ENCODE measurements around the gene LEKR1.
A peak's percentile ranks its signal among the peaks of the same experiment; 100 is the strongest.

Gene LEKR1

DNA sequence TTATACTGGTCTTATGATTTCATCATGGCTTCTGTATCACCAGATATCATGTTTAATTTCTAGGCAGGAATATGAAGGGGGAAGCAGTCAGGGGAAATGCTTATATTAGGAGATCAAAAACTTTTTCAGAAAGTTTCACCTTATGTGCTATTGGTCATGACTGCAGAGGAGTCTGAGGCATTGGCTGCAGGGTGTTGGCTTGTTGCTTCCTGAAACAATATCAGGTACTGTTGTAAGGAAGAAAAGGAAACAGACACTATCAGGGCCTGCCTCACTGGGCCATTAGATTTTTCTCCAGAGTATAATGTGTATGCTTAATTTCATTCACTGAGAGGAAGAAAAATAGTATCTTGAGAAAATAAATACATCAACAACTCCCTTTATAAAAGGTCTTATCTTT, 34.7 kb downstream of the LEKR1 start (continued):
- TF ChIP-seq, protein P1, sequence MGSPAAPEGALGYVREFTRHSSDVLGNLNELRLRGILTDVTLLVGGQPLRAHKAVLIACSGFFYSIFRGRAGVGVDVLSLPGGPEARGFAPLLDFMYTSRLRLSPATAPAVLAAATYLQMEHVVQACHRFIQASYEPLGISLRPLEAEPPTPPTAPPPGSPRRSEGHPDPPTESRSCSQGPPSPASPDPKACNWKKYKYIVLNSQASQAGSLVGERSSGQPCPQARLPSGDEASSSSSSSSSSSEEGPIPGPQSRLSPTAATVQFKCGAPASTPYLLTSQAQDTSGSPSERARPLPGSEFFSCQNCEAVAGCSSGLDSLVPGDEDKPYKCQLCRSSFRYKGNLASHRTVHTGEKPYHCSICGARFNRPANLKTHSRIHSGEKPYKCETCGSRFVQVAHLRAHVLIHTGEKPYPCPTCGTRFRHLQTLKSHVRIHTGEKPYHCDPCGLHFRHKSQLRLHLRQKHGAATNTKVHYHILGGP (tag by site-specific recombination; IDR thresholded peaks at IDR 0.05) = no peak
- TF ChIP-seq SP2 (tag by site-specific recombination; IDR thresholded peaks at IDR 0.05) (no peak), ZNF514 (tag by site-specific recombination; IDR thresholded peaks at IDR 0.05) (no peak), ZNF24 (tag by site-specific recombination; IDR thresholded peaks at IDR 0.05) (no peak)
- TF ChIP-seq, protein P2, sequence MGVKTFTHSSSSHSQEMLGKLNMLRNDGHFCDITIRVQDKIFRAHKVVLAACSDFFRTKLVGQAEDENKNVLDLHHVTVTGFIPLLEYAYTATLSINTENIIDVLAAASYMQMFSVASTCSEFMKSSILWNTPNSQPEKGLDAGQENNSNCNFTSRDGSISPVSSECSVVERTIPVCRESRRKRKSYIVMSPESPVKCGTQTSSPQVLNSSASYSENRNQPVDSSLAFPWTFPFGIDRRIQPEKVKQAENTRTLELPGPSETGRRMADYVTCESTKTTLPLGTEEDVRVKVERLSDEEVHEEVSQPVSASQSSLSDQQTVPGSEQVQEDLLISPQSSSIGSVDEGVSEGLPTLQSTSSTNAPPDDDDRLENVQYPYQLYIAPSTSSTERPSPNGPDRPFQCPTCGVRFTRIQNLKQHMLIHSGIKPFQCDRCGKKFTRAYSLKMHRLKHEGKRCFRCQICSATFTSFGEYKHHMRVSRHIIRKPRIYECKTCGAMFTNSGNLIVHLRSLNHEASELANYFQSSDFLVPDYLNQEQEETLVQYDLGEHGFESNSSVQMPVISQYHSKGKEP (tag by site-specific recombination; IDR thresholded peaks at IDR 0.05) = no peak

DNA sequence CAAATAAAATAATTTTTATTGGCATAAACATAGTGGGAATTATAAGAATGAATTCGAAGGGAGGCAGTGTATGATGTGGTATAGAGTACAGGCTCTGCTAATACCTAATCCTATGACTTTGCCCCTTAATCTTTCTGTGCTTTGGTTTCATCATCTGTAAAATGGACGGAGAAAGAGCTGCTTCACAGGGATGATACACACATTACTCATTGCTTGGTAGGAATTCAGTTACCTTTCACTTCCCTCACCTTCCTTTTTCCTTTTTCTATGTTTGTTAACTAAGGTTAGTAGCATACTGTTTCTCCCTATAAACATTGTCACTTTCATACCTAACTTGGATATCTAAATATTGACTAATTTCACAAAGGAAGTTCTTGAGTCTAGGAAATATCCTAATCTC, 36.2 kb downstream of the LEKR1 start:
- Histone ChIP-seq H3K36me3 (ENCODE audit: control insufficient read depth in 2 of 2, insufficient read depth in 1 of 2, low read length in 2 of 2) (no peaks in the 10 kb centered on the region), H3K9me3 (ENCODE audit: control insufficient read depth, insufficient read depth, low read depth, low read length) (no peaks in the 10 kb centered on the region), H3K4me3 (ENCODE audit: low read depth, low read length) (no peak overlapping the region), H3K4me1 (ENCODE audit: control insufficient read depth, insufficient read depth, low read length) (no peaks in the 10 kb centered on the region), H3K27ac (ENCODE audit: extremely low read depth, low read depth, low read length) (no peak overlapping the region)
- ChIA-PET CTCF (no interaction called here), POLR2A (no interaction called here)
- TF ChIP-seq ZNF473 (tag by site-specific recombination; IDR thresholded peaks at IDR 0.05) (no peak), ZNF529 (tag by site-specific recombination; IDR thresholded peaks at IDR 0.05; ENCODE audit: insufficient replicate concordance) (no peak), ZNF623 (tag by site-specific recombination; IDR thresholded peaks at IDR 0.05) (no peak), ZIC2 (tag by site-specific recombination; IDR thresholded peaks at IDR 0.05) (no peak)

DNA sequence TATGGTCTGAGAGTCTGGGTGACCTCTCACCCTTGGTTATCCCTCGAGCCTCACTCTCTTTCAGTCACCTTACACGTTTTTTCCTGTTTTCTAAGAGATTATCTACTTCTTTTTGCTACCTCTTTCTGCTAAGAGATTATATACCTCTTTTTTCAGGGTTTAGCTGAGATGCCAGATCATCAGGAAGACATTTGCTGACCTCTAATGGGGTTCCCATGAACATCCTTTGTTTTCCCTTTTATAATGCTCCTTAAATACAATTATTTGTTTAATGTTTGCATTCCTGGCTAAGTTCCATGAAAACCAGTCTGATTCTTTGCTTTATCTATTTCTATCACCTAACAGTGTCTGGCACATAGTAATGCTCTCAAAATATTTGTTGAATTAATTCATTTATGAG, 39.6 kb downstream of the LEKR1 start:
- TF ChIP-seq, protein P3, sequence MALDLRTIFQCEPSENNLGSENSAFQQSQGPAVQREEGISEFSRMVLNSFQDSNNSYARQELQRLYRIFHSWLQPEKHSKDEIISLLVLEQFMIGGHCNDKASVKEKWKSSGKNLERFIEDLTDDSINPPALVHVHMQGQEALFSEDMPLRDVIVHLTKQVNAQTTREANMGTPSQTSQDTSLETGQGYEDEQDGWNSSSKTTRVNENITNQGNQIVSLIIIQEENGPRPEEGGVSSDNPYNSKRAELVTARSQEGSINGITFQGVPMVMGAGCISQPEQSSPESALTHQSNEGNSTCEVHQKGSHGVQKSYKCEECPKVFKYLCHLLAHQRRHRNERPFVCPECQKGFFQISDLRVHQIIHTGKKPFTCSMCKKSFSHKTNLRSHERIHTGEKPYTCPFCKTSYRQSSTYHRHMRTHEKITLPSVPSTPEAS (tag by site-specific recombination; IDR thresholded peaks at IDR 0.05) = no peak
- TF ChIP-seq, protein P4, sequence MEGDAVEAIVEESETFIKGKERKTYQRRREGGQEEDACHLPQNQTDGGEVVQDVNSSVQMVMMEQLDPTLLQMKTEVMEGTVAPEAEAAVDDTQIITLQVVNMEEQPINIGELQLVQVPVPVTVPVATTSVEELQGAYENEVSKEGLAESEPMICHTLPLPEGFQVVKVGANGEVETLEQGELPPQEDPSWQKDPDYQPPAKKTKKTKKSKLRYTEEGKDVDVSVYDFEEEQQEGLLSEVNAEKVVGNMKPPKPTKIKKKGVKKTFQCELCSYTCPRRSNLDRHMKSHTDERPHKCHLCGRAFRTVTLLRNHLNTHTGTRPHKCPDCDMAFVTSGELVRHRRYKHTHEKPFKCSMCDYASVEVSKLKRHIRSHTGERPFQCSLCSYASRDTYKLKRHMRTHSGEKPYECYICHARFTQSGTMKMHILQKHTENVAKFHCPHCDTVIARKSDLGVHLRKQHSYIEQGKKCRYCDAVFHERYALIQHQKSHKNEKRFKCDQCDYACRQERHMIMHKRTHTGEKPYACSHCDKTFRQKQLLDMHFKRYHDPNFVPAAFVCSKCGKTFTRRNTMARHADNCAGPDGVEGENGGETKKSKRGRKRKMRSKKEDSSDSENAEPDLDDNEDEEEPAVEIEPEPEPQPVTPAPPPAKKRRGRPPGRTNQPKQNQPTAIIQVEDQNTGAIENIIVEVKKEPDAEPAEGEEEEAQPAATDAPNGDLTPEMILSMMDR (tag by site-specific recombination; IDR thresholded peaks at IDR 0.05) = peak; percentile 11; the same call in 1 of the 2 replicates
- Histone ChIP-seq H3K4me3 (ENCODE audit: low read depth, low read length) (no peak overlapping the region), H3K27ac (ENCODE audit: extremely low read depth, low read depth, low read length) (no peak overlapping the region), H3K4me1 (ENCODE audit: control insufficient read depth, insufficient read depth, low read length) (no peaks in the 10 kb centered on the region), H3K9me3 (ENCODE audit: control insufficient read depth, insufficient read depth, low read depth, low read length) (no peaks in the 10 kb centered on the region), H3K36me3 (ENCODE audit: control insufficient read depth in 2 of 2, insufficient read depth in 1 of 2, low read length in 2 of 2) (no peaks in the 10 kb centered on the region)
- ChIA-PET CTCF (no interaction called here), POLR2A (no interaction called here)

DNA sequence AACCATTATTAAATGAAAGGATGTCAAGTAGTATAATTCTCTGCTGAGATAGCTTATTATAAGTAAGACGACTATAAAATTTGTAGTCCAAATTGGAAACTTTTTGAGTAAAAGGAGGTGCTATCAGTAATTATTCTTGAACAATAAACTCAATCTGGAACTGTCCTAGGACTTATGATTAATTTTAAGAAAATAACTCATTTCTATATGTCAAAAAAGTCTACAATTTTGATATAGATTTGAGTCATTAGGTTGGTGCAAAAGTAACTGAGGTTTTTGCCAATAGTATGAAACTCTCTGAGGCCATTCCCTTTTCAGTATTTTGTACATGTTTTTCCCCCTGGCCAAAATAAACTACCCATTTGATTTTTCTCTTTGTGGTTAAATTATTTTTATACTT, 41.0 kb downstream of the LEKR1 start:
- H3K9me3 ChIP-seq (ENCODE audit: control insufficient read depth, insufficient read depth, low read depth, low read length) = no peaks in the 10 kb centered on the region
- no peak overlapping the region for H3K27ac ChIP-seq (ENCODE audit: extremely low read depth, low read depth, low read length)
- H3K36me3 ChIP-seq (ENCODE audit: control insufficient read depth in 2 of 2, insufficient read depth in 1 of 2, low read length in 2 of 2) = no peaks in the 10 kb centered on the region
- TF ChIP-seq ZNF239 (tag by site-specific recombination; IDR thresholded peaks at IDR 0.05) = no peak
- no peak for TF ChIP-seq ZNF792 (tag by site-specific recombination; IDR thresholded peaks at IDR 0.05)
- TF ChIP-seq ZNF140 (tag by site-specific recombination; IDR thresholded peaks at IDR 0.05) = no peak
- no peak for TF ChIP-seq ZNF549 (tag by site-specific recombination; IDR thresholded peaks at IDR 0.05)
- no peak for TF ChIP-seq ZSCAN23 (tag by site-specific recombination; IDR thresholded peaks at IDR 0.05)
- ChIA-PET POLR2A (no interaction called here), CTCF (interaction anchor here (0.6 kb wide), 1 partner anchor 215 kb away, joined by 4 read pairs; no protein-coding TSS in a partner anchor)
- H3K4me3 ChIP-seq (ENCODE audit: low read depth, low read length) = no peak overlapping the region
- no peaks in the 10 kb centered on the region for H3K4me1 ChIP-seq (ENCODE audit: control insufficient read depth, insufficient read depth, low read length)
